Ovary (tissue), 3 donors: Measurements from ENCODE around the gene THRA.
"Not testable (repeated sequence)": the region's sequence is repeated elsewhere in the genome, so short reads cannot be mapped to it uniquely, and the experiment has no call there.

Source experiments
- EP300 ChIP-seq: sonication (generic); formaldehyde crosslinking; IDR thresholded peaks from one replicate; pipeline ENCODE4 v1.6.1; 2017; ENCODE audit warnings: antibody characterized with exemption
- POLR2A ChIP-seq: fragments of 450-650 bp; IDR thresholded peaks from one replicate; pipeline ENCODE4 v1.6.1; 2017; ENCODE audit warnings: antibody characterized with exemption, mild to moderate bottlenecking, moderate library complexity
- TF ChIP-seq, protein P1 (sequence below), 3 donors: fragments of 450-650 bp in 2 of 3; fragments of 200-600 bp in 1 of 3; IDR thresholded peaks; one replicate each; pipeline versions ENCODE4 v1.5.1 to v1.8.0; 2016 to 2022; ENCODE audit warnings: antibody characterized with exemption in 3 of 3, mild to moderate bottlenecking in 1 of 3
- donor health status: DM: no; HTN: no; CAD: no.

- TF ChIP-seq, protein P1, sequence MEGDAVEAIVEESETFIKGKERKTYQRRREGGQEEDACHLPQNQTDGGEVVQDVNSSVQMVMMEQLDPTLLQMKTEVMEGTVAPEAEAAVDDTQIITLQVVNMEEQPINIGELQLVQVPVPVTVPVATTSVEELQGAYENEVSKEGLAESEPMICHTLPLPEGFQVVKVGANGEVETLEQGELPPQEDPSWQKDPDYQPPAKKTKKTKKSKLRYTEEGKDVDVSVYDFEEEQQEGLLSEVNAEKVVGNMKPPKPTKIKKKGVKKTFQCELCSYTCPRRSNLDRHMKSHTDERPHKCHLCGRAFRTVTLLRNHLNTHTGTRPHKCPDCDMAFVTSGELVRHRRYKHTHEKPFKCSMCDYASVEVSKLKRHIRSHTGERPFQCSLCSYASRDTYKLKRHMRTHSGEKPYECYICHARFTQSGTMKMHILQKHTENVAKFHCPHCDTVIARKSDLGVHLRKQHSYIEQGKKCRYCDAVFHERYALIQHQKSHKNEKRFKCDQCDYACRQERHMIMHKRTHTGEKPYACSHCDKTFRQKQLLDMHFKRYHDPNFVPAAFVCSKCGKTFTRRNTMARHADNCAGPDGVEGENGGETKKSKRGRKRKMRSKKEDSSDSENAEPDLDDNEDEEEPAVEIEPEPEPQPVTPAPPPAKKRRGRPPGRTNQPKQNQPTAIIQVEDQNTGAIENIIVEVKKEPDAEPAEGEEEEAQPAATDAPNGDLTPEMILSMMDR (IDR thresholded peaks at IDR 0.05): not testable (repeated sequence)
- not testable (repeated sequence) for TF ChIP-seq POLR2A, EP300
These were observed 80.4 kb downstream of the THRA start for GRCh38 chr17:40143166-40143565.
